Endothelial cell of umbilical vein (primary cell): ENCODE data around the gene RARRES2.

ENCODE experiments used
- EZH2 ChIP-seq: IDR thresholded peaks from 2 replicates; pipeline ENCODE4 v1.6.1; 2012; ENCODE audit warnings: borderline replicate concordance, low read depth, mild to moderate bottlenecking, moderate library complexity, low read length, inconsistent platforms; ENCODE audit not compliant: severe bottlenecking
- POLR2AphosphoS5 ChIP-seq: IDR thresholded peaks from 2 replicates; pipeline ENCODE4 v1.6.1; 2012; ENCODE audit warnings: low read depth, mild to moderate bottlenecking, control low read depth, low read length, moderate library complexity; ENCODE audit not compliant: insufficient read depth
- TF ChIP-seq, protein P1 (sequence below), 2 donors: IDR thresholded peaks; 1 replicate in 1 of 2; 2 replicates in 1 of 2; pipeline ENCODE4 v1.5.1; 2011; ENCODE audit warnings: low read length in 2 of 2, mild to moderate bottlenecking in 2 of 2, moderate library complexity in 2 of 2, control low read depth in 1 of 2, inconsistent platforms in 1 of 2, low read depth in 1 of 2; ENCODE audit not compliant: insufficient read depth in 1 of 2; ENCODE audit errors: extremely low read depth in 1 of 2
- TF ChIP-seq, protein P2 (sequence below): IDR thresholded peaks from 2 replicates; pipeline ENCODE4 v1.6.1; 2011; ENCODE audit not compliant: insufficient read depth, insufficient read length

DNA sequence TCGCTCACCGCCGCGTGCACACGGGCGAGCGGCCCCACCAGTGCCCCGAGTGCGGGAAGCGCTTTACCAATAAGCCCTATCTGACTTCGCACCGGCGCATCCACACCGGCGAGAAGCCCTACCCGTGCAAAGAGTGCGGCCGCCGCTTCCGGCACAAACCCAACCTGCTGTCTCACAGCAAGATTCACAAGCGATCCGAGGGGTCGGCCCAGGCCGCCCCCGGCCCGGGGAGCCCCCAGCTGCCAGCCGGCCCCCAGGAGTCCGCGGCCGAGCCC lies 30.5 kb upstream of the RARRES2 start:
- TF ChIP-seq EZH2 (no peak), POLR2AphosphoS5 (no peak)
- TF ChIP-seq, protein P1, sequence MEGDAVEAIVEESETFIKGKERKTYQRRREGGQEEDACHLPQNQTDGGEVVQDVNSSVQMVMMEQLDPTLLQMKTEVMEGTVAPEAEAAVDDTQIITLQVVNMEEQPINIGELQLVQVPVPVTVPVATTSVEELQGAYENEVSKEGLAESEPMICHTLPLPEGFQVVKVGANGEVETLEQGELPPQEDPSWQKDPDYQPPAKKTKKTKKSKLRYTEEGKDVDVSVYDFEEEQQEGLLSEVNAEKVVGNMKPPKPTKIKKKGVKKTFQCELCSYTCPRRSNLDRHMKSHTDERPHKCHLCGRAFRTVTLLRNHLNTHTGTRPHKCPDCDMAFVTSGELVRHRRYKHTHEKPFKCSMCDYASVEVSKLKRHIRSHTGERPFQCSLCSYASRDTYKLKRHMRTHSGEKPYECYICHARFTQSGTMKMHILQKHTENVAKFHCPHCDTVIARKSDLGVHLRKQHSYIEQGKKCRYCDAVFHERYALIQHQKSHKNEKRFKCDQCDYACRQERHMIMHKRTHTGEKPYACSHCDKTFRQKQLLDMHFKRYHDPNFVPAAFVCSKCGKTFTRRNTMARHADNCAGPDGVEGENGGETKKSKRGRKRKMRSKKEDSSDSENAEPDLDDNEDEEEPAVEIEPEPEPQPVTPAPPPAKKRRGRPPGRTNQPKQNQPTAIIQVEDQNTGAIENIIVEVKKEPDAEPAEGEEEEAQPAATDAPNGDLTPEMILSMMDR (IDR thresholded peaks at IDR 0.05; ENCODE audit: extremely low read depth in 1 of 2, insufficient read depth in 1 of 2, low read depth in 1 of 2, low read length in 2 of 2), result no peak
- TF ChIP-seq, protein P2, sequence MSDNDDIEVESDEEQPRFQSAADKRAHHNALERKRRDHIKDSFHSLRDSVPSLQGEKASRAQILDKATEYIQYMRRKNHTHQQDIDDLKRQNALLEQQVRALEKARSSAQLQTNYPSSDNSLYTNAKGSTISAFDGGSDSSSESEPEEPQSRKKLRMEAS, result no peak
